Stimulated activated CD4-positive, alpha-beta T cell treated with anti-CD3 and anti-CD28 coated beads, Interleukin-1b, Interleukin-23, amount 100 ng/mL, for 48 hours (primary cell): ENCODE data around the gene KRT4.
"Not testable (repeated sequence)": the region's sequence is repeated elsewhere in the genome, so short reads cannot be mapped to it uniquely, and the experiment has no call there.

Experiments
- DNase-seq: peaks from one replicate; pipeline ENCODE4 v3.0.0-alpha.2; 2020

KRT4 gene

DNA sequence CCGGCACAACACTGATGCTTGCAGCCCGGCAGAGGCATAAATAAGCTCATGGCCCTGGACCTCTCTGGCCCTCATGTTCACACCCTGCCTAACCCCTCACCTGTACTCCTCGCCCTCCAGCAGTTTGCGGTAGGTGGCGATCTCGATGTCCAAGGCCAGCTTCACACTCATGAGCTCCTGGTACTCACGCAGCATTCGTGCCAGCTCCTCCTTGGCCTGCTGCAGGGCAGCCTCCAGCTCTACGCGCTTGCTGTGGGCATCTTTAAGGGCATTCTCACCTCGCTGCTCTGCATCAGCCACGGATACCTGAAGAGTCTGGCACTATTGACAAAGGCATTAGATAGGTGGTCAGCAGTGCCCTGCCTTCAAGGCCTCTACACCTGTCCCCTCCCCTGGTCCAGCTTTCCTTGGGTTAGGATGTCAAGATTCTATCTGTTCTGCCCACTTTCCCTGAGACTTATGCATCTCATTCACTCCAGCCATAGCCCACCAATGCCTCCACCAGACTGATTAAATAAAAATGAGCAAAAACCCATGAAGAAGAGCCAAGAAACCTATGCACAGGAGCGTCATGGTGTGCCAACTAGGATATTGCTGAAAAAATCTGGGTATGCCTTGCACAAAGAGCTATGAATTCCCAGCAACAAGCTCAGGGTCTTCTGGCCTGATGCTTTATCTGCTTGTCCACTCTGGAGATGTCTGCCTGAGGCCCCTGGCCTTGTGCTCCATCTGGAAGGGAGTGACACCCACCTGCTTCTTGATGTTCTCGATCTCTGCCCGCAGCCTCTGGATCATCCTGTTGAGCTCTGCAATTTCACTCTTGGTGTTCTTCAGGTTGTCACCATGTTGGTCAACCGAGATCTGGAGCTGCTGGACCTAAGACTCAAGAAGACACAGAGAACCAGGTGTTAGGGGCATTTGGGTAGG lies 6.1 kb downstream of the KRT4 start:
- DNase-seq: no peak

DNA sequence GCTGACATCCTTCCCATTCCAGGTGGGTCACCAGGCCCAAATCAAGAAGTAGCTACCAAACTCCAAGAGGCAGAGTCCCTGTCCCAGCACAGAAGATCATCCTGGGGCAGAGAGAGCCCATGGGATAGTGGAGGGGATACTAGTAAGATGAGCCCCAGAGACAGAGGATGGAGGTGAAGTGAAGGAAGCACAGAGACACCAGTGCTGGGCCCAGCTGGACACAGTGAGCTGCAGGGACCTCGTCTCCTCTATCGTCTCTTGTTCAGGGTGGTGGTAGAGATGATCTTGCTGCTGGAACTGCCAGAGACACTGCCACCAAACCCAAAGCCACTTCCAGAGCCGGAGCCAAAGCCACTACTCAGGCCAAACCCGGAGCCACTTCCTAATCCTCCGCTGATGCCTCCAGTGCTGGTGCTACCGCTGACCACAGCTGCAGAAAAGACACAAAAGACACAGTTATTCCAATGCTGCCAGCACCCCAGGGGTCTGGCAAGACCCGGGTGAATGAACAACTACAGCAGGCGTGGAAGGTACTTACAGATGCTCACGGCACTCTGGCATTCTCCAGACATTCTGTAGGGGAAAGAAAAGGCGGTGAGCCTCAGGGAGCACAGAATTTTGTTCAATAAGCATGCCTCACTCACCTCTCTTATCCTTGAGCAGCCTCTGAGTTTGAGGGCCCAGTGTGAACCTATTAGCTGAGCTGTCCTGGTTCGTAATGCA lies 6.9 kb downstream of the KRT4 start:
- DNase-seq: no peak

GRCh38 chr12:52806169-52806811 lies 7.6 kb downstream of the KRT4 start:
- no peak for DNase-seq

GRCh38 chr12:52805739-52806138 lies 8.2 kb downstream of the KRT4 start:
- DNase-seq: no peak

DNA sequence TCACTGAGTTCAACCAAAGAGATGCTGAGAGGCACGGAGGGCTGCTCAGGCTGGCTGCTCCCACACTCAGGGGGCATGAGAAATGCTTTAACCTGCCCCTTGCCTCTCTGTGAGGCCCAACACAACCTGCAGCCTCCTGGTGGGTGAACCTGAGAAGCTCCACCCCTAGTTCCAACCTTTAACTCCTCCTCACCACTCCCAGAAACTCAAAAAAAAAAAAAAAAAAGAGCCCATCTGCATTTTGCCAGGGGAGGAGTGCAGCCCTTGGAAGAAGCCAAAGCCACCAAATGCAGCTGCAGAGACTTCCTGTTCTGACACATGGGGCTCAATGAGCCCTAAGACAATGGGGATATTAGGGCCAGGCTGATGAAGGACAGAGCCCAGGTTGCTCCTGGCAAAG lies 8.9 kb downstream of the KRT4 start:
- DNase-seq: no peak

- no peak for DNase-seq
Measured at GRCh38 chr12:52802442-52802841, 11.5 kb downstream of the KRT4 start.

DNA sequence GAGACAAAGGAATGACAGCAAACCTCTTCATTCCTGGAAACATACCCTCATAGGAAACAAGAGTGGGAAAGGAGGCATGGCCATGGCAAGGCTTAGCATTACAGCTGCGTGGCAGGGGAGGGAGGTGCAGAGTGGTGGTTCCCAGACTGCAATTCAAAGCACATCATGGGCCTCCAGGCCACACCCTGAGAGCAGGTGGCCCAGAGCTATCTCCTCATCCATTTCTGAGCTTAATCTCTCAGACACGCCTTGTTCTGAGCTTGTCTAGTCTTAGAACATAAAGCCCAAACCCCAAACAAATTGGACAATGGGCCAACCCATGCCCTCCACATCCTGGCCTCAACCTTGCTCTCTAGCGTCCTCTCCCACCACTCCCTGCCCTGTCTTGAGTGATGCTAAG lies 12.1 kb downstream of the KRT4 start:
- no peak for DNase-seq

DNA sequence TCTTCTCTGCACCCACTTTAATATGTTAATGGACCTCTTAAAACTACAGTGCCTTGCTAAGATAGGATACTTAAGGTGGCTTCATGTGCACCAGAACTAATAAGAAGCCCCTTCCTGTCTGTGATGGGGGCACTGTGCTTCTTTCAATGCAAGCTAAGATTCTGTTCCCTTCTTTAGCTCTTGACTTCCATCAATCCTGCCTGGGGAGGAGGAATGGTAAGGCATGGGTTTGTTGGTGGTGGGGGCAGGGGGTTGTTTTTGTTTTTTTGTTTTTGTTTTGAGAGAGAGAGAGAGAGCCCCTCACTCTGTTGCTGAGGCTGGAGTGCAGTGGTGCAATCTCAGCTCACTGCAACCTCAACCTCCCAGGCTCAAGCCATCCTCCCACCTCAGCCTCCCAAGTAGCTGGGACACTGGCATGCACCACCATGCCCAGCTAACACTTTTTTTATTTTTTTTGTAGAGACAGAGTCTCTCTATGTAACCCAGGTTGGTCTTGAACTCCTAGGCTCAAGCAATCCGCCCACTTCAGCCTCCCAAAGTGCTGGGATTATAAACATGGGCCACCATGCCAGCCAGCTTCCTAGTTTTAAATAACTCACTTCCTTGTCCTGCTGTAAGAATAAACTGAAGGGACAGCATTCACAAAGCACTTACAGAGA lies 13.5 kb downstream of the KRT4 start:
- no peak for DNase-seq

- no peak for DNase-seq
Measured at GRCh38 chr12:52799505-52800211, 14.3 kb downstream of the KRT4 start.

- DNase-seq: no peak
Measured at GRCh38 chr12:52798671-52799504, 15.0 kb downstream of the KRT4 start.

DNA sequence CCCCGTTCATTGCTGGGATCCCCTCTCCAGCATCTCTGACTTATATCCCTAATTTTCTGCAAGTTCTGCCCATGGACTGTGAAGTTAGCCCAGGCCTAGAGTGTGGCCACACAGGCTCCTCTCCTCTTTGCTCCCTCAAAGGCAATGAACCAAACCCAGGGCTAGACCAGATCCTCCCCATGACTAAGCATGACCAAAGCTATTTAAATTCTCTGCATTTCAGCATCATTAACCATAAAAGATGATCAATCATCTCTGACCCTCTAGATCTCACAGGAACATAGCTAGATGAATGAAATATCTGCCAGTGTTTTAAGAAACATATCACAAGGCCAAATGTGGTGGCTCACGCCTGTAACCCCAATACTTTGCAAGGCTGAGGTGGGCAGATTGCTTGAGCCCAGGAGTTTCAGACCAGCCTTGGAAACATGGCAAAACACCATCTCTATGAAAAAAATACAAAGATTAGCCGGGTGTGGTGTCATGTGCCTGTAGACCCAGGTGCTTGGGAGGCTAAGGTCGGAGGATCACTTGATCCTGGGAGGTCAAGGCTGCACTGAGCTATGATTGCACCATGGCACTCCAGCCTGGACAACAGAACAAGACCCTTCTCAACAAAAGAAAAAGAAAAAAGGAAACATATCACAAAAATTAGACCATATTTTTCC lies 15.8 kb downstream of the KRT4 start:
- DNase-seq: no peak

- no peak for DNase-seq
Measured at GRCh38 chr12:52797529-52797894, 16.4 kb downstream of the KRT4 start.

DNA sequence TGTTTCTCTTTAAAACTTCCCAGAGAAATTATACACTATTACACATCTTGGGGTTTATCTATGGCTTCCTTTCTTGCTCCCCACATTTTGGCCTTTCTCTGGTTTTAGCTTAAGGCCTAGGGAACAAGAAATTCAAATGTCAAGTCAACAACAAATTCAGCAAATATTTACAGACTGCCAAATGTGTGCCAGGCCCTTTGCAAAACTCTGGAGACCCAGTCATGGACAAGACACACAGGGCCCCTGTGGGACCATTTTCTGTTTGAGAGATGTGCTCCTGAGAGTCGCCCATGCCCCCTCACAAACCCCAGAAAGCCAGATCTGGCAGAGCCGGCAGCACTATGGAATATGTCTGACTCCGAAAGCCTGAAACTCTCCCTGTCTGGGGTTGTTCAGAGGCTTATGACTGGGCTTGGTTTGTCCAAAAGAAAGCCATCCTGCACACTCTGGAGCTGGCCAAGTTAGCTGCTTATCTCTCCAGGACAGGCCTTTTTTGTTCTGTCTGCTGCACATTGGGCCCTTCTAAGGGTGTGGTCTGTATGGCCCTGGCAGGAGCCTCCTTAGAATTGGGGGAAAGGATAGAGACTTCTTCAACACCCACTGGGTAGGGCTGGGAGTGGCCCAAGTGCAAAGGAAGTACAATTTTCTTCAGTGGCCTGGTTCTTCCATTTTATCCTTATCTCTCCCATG lies 16.9 kb downstream of the KRT4 start:
- no peak for DNase-seq

DNA sequence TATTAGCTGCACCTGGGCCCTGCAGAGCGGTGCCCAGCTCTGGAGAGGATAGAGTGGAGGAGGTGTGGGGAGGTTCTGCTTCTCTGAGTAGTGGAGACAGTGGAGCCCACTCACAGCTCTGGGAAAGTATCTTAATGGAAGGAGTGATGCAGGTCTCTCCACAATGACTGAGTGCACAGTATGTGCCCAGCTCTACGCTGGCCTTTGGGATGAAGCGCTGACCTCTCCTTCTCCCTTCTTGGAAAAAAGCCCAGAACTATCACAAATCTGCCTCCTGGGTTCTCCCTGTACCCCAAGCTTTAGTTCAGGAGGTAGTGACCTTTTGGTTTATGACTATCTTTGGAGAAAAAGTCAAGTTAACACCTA lies 17.5 kb downstream of the KRT4 start:
- no peak for DNase-seq

GRCh38 chr12:52795694-52796428 lies 18.1 kb downstream of the KRT4 start, which contains the start of gene KRT3:
Gene KRT3 (minus strand): TSS chr12:52796117. CDS start chr12:52796042, 75 bp downstream.
- DNase-seq: no peak

DNA sequence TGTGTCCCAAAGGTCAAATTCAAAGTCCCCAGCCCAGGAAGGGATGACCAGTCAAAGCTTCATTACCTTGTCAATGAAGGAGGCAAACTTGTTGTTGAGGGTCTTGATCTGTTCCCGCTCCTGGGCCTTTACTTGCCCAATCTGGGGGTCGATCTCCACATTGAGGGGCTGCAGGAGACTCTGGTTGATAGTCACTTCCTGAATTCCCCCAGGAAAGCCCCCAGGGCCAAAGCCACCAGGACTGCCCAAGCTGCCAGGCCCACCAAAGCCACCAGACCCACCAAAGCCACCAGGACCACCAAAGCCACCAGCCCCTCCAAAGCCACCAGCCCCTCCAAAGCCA lies 18.6 kb downstream of the KRT4 start:
- not testable (repeated sequence) for DNase-seq

DNA sequence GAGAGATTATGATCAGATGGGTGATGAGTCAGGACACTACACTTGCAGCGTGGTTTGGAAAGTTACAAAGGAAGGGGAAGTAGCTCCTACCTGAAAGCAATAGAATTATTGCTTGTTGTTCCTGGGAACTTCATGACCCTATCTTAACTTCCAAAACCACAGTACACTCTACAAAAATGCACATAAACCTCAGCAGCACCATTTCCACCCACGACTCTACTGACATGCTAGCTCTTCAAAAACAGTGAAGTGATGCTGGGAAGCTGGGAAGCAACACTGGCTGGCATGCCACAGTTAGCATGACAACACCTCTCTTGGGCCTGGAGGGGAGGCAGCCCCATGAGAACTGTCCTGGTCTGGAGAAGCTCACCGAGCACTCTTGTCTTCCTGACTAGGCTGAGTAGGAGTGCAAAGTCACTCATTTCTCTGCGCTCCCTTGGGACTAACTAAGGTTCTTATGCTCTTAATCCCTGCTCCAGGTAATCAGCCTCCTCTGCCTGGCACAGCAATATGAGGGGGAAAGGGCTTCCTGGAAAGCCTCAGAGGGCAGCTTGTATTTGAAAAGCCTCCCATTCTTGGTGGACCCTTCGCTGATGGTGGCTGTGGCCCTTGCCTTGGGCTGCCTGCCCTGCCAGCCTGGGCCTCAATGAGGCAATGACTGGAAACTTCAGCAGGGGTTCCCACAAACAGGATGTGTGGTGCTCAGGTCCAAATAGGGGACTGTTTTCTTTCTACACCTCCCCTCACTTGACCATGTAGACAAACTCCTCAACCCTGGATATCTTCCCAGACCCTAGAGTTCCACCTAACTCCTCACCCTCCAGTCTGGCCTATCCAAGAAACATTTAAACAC lies 19.2 kb downstream of the KRT4 start:
- no peak for DNase-seq

GRCh38 chr12:52792185-52793029 lies 21.5 kb downstream of the KRT4 start:
- no peak for DNase-seq
